Measurements from ENCODE around the gene MYZAP. TPM values are rescaled to one million over a fixed set of nuclear protein-coding genes. Genes with fewer than 3 reads are reported as not detected.

MYZAP gene
- polyA plus RNA-seq, 1 donor from 2014 or later: not detected

GRCh38 chr15:57634290-57634689, 42.6 kb downstream of the MYZAP start:
- H4K20me1 ChIP-seq (ENCODE audit: insufficient read depth): no peaks in the 10 kb centered on the region
- no peaks in the 10 kb centered on the region for H3K9me3 ChIP-seq (ENCODE audit: low read length)
- H3F3A ChIP-seq (ENCODE audit: insufficient read depth, low read length, poor library complexity, severe bottlenecking): no peaks in the 10 kb centered on the region

GRCh38 chr15:57635300-57635909, 43.7 kb downstream of the MYZAP start:
- Histone ChIP-seq H2AFZ (ENCODE audit: low read depth, low read length) (no peak overlapping the region), H3K79me2 (replicated peaks; ENCODE audit: insufficient read depth, low read length) (no peaks in the 10 kb centered on the region), H3K9ac (ENCODE audit: low read length) (no peak overlapping the region), H3K27me3 (ENCODE audit: insufficient read depth, low read depth, low read length) (no peaks in the 10 kb centered on the region), H3K27ac (ENCODE audit: low read length) (no peak overlapping the region), H3K4me3 (ENCODE audit: low read length) (no peak overlapping the region), H3K4me2 (ENCODE audit: low read length) (no peak overlapping the region), H3F3A (ENCODE audit: insufficient read depth, low read length, poor library complexity, severe bottlenecking) (no peaks in the 10 kb centered on the region), H3K9me3 (ENCODE audit: low read length) (no peaks in the 10 kb centered on the region), H3K36me3 (ENCODE audit: insufficient read depth, low read length) (no peaks in the 10 kb centered on the region), H3K9me2 (ENCODE audit: insufficient read depth, low read length) (no peaks in the 10 kb centered on the region), H4K20me1 (ENCODE audit: insufficient read depth) (no peaks in the 10 kb centered on the region)
- TF ChIP-seq MXI1 (conservative IDR thresholded peaks at IDR 0.05; ENCODE audit: poor library complexity, severe bottlenecking): no peak
- TF ChIP-seq SMC3 (conservative IDR thresholded peaks at IDR 0.05; ENCODE audit: poor library complexity): no peak
- TF ChIP-seq TAF1 (IDR thresholded peaks at IDR 0.05; ENCODE audit: low read depth): no peak
- no peak for TF ChIP-seq RAD21 (conservative IDR thresholded peaks at IDR 0.05)
- TF ChIP-seq REST (IDR thresholded peaks at IDR 0.05; ENCODE audit: borderline replicate concordance): no peak
- no peak for TF ChIP-seq CTCF (IDR thresholded peaks at IDR 0.05; ENCODE audit: poor library complexity, severe bottlenecking)
- TF ChIP-seq EP300 (conservative IDR thresholded peaks at IDR 0.05; ENCODE audit: poor library complexity, severe bottlenecking): no peak
- no peak for TF ChIP-seq EZH2 (IDR thresholded peaks at IDR 0.05; ENCODE audit: borderline replicate concordance, insufficient read depth, low read length, poor library complexity, severe bottlenecking)
- no peak for TF ChIP-seq POLR2AphosphoS5 (IDR thresholded peaks at IDR 0.05)

More at GRCh38 chr15:57634290-57634689, 42.6 kb downstream of the MYZAP start:
- Histone ChIP-seq H2AFZ (ENCODE audit: low read depth, low read length) (no peak overlapping the region), H3K36me3 (ENCODE audit: insufficient read depth, low read length) (no peaks in the 10 kb centered on the region), H3K4me3 (ENCODE audit: low read length) (no peak overlapping the region), H3K4me2 (ENCODE audit: low read length) (no peak overlapping the region), H3K9ac (ENCODE audit: low read length) (no peak overlapping the region), H3K27me3 (ENCODE audit: insufficient read depth, low read depth, low read length) (no peaks in the 10 kb centered on the region), H3K27ac (ENCODE audit: low read length) (no peak overlapping the region), H3K79me2 (replicated peaks; ENCODE audit: insufficient read depth, low read length) (no peaks in the 10 kb centered on the region), H3K9me2 (ENCODE audit: insufficient read depth, low read length) (no peaks in the 10 kb centered on the region)
- TF ChIP-seq EP300 (conservative IDR thresholded peaks at IDR 0.05; ENCODE audit: poor library complexity, severe bottlenecking) (no peak), POLR2AphosphoS5 (IDR thresholded peaks at IDR 0.05) (no peak), RAD21 (conservative IDR thresholded peaks at IDR 0.05) (no peak), REST (IDR thresholded peaks at IDR 0.05; ENCODE audit: borderline replicate concordance) (no peak), MXI1 (conservative IDR thresholded peaks at IDR 0.05; ENCODE audit: poor library complexity, severe bottlenecking) (no peak), TAF1 (IDR thresholded peaks at IDR 0.05; ENCODE audit: low read depth) (no peak), EZH2 (IDR thresholded peaks at IDR 0.05; ENCODE audit: borderline replicate concordance, insufficient read depth, low read length, poor library complexity, severe bottlenecking) (no peak)
